GM12878 (cell line): ENCODE results near the gene GRIK4. TPM values are rescaled to one million over a fixed set of nuclear protein-coding genes. Genes with fewer than 3 reads are reported as not detected.

Source experiments
- ATAC-seq: fragments of 200-7000 bp; cut with Tn5 transposase; 3 replicates; pipeline ENCODE4 v1.9.1; 2020; ENCODE audit warnings: mild to moderate bottlenecking, moderate library complexity
- BruUV-seq: library from RNA; stranded (reverse); fragments of 400-500 nt; replicated peaks from 2 replicates; lab custom pipeline; 2021; lab: Mats Ljungman, UMichigan
- CTCF ChIA-PET: fragments of 300-600 bp; sonication (Branson Sonifier 250); formaldehyde crosslinking; extraction: SDS; loops from one replicate; lab custom pipeline; 2021; ENCODE audit warnings: inconsistent platforms; lab: Yijun Ruan, JAX
- POLR2A ChIA-PET: fragments of 350-600 bp; formaldehyde crosslinking; extraction: SDS; loops from one replicate; lab custom pipeline; 2021; ENCODE audit warnings: inconsistent platforms; lab: Charles Lee
- RAD21 ChIA-PET: fragments of 300-600 bp; sonication (Branson Sonifier 250); formaldehyde crosslinking; loops from one replicate; lab custom pipeline; 2023; ENCODE audit warnings: antibody characterized with exemption; ENCODE audit not compliant: unreplicated experiment; lab: Charles Lee
- SMC1A ChIA-PET: fragments of 300-600 bp; sonication (Branson Sonifier 250); formaldehyde crosslinking; loops from one replicate; lab custom pipeline; 2023; ENCODE audit not compliant: unreplicated experiment, uncharacterized antibody; lab: Charles Lee
- DNase-seq: peaks from one replicate; pipeline ENCODE4 v3.0.0-alpha.2; 2011; ENCODE audit warnings: low read depth, low spot score
- FAIRE-seq: peaks from 3 replicates; lab custom pipeline; 2011; peaks lifted over from hg19 to GRCh38; lab: Jason Lieb, UNC
- H2AFZ ChIP-seq: 2 replicates; pipeline ENCODE4 v1.6.0; 2011; ENCODE audit warnings: low read depth, low read length, control low read depth; ENCODE audit not compliant: control insufficient read depth
- H3K27ac ChIP-seq: 2 replicates; pipeline ENCODE4 v1.5.1; 2011; ENCODE audit warnings: control low read depth; ENCODE audit not compliant: control insufficient read depth, insufficient read depth
- H3K27me3 ChIP-seq, 2 experiments: replicated peaks in 1 of 2; 2 replicates each; pipeline versions ENCODE4 v1.6.0 to v1.6.1; 2011; ENCODE audit warnings: low read length in 1 of 2; ENCODE audit not compliant: control insufficient read depth in 2 of 2, insufficient read depth in 2 of 2
- H3K36me3 ChIP-seq, 2 experiments: 2 replicates each; pipeline ENCODE4 v1.5.1; 2011; ENCODE audit warnings: low read length in 1 of 2; ENCODE audit not compliant: control insufficient read depth in 2 of 2, insufficient read depth in 2 of 2
- H3K4me1 ChIP-seq: 2 replicates; pipeline ENCODE4 v1.6.1; 2011; ENCODE audit warnings: mild to moderate bottlenecking, low read length, moderate library complexity, mixed read lengths; ENCODE audit not compliant: control insufficient read depth, insufficient read depth
- H3K4me2 ChIP-seq: 2 replicates; pipeline ENCODE4 v1.6.0; 2011; ENCODE audit warnings: control low read depth; ENCODE audit not compliant: control insufficient read depth, insufficient read depth
- H3K4me3 ChIP-seq: fragments of 200-600 bp; sonication (generic); 2 replicates; pipeline ENCODE4 v1.5.1; 2016
- H3K79me2 ChIP-seq: 2 replicates; pipeline ENCODE4 v1.6.0; 2011; ENCODE audit warnings: low read length; ENCODE audit not compliant: control insufficient read depth, insufficient read depth
- H3K9ac ChIP-seq: 2 replicates; pipeline ENCODE4 v1.8.0; 2011; ENCODE audit warnings: low read length, control low read depth, mixed read lengths; ENCODE audit not compliant: control insufficient read depth, insufficient read depth
- H3K9me3 ChIP-seq: replicated peaks from 3 replicates; pipeline ENCODE4 v1.5.1; 2011; ENCODE audit warnings: mild to moderate bottlenecking, low read length; ENCODE audit not compliant: control insufficient read depth, insufficient read depth
- H4K20me1 ChIP-seq: 2 replicates; pipeline ENCODE4 v1.6.0; 2011; ENCODE audit not compliant: control insufficient read depth, insufficient read depth
- CBX3 ChIP-seq: fragments of 200-600 bp; sonication (generic); IDR thresholded peaks from 2 replicates; pipeline ENCODE4 v1.6.1; 2016; ENCODE audit warnings: low read depth, borderline replicate concordance
- CREB1 ChIP-seq: IDR thresholded peaks from 2 replicates; pipeline ENCODE4 v1.6.1; 2012; ENCODE audit warnings: low read depth, mild to moderate bottlenecking, inconsistent platforms
- NFXL1 ChIP-seq: fragments of 450-650 bp; IDR thresholded peaks from 2 replicates; pipeline ENCODE4 v1.6.1; 2017; ENCODE audit warnings: antibody characterized with exemption, mild to moderate bottlenecking, borderline replicate concordance
- RAD21 ChIP-seq: IDR thresholded peaks from 2 replicates; pipeline ENCODE4 v1.6.1; 2011; ENCODE audit warnings: mild to moderate bottlenecking, low read depth, low read length, moderate library complexity; ENCODE audit not compliant: insufficient read depth
- TBL1XR1 ChIP-seq: IDR thresholded peaks from 2 replicates; pipeline ENCODE4 v1.6.1; 2012; ENCODE audit warnings: low read depth, low read length, improper control_type of control experiment
- TCF7 ChIP-seq: IDR thresholded peaks from 2 replicates; pipeline ENCODE4 v1.6.1; 2014; ENCODE audit warnings: antibody characterized with exemption, borderline replicate concordance
- WGBS: methylation state at CpG from one replicate; pipeline ENCODE4 v1.1.6; 2016; ENCODE audit warnings: low lambda C conversion rate; ENCODE audit not compliant: insufficient replicate concordance, insufficient coverage; ENCODE audit errors: missing lambda C conversion rate; 5-methylcytosine and 5-hydroxymethylcytosine counted together
- in situ Hi-C: fragments of 300-500 bp; cut with MboI; formaldehyde crosslinking; loops from 9 replicates; pipeline ENCODE4 v1.14.3; 2018; ENCODE audit warnings: mixed read lengths
- intact Hi-C: fragments of 100-400 bp; cut with micrococcal nuclease; formaldehyde crosslinking; loops from one replicate; pipeline ENCODE4 v1.14.2; 2022; ENCODE audit not compliant: unreplicated experiment
- polyA plus RNA-seq, 11 experiments: library from polyadenylated mRNA; depleted of rRNA in 4 of 11; unstranded in 6 of 11; stranded (reverse) in 5 of 11; fragments of >200 nt; fragmentation: Nextera tagmentation in 4 of 11; fragmentation: Illumina TruSeq in 1 of 11; extraction: Ambion mirVana in 4 of 11; extraction: Trizol in 1 of 11; gene quantifications; 1 replicate in 1 of 11; 2 replicates in 10 of 11; pipeline versions ENCODE4 v1.2.1 to v1.2.3, GENCODE V29; 2011 to 2016; ENCODE audit warnings: inconsistent platforms in 2 of 11, missing spikeins in 2 of 11, low read depth in 1 of 11
- total RNA-seq, 4 experiments: library from RNA; depleted of rRNA in 3 of 4; stranded (reverse); fragments of >200 nt in 3 of 4; fragmentation: Illumina TruSeq in 1 of 4; extraction: Trizol in 1 of 4; gene quantifications; 2 replicates each; pipeline versions ENCODE4 v1.2.1 to v1.2.3, GENCODE V29; 2013 to 2021

GRIK4 gene
- total and polyA plus RNA-seq, 10 of the 15 experiments (the other 5 are each of a cell fraction or from before 2014, with no cell fraction given), result 0.33 to 3.6 (median 0.72) TPM

GRCh38 chr11:120950880-120951279, 439.3 kb downstream of the GRIK4 start:
- no peaks in the 10 kb centered on the region for H3K9me3 ChIP-seq
- ATAC-seq, result no peak
- no peaks in the 10 kb centered on the region for H4K20me1 ChIP-seq
- intact Hi-C loops, result loop anchor here (10.0 kb wide), 1 partner anchor 244 kb away; no protein-coding TSS in a partner anchor
- no peak overlapping the region for H3K4me3 ChIP-seq
- SMC1A ChIA-PET, result interaction anchor here (0.7 to 2.2 kb wide), 6 partner anchors 16 to 266 kb away, joined by 3 to 15 read pairs (median 4); no protein-coding TSS in a partner anchor
- no peak overlapping the region for H2AFZ ChIP-seq
- RAD21 ChIA-PET, result interaction anchor here (1.0 to 1.2 kb wide), 2 partner anchors 266 to 715 kb away, joined by 3 to 5 read pairs; no protein-coding TSS in a partner anchor
- POLR2A ChIA-PET, result interaction anchor here (1.4 kb wide), 1 partner anchor 38 kb away, joined by 4 read pairs; no protein-coding TSS in a partner anchor
- CTCF ChIA-PET, result interaction anchor here (0.7 to 4.3 kb wide), 13 partner anchors 15 to 432 kb away, joined by 3 to 24 read pairs (median 4); no protein-coding TSS in a partner anchor
- BruUV-seq, result no TSS peak
- no peak for FAIRE-seq
- H3K27ac ChIP-seq, result no peak overlapping the region
- no peak overlapping the region for H3K4me2 ChIP-seq
- H3K27me3 ChIP-seq, result no peaks in the 10 kb centered on the region; a peak in 1 of 4 replicates
- no peaks in the 10 kb centered on the region for H3K79me2 ChIP-seq
- no peak for DNase-seq
- H3K9ac ChIP-seq, result no peak overlapping the region
- WGBS, result 52% methylated on average over 6 of the region's 6 CpGs
- no peaks in the 10 kb centered on the region; a peak in 1 of 4 replicates for H3K36me3 ChIP-seq
- TF ChIP-seq CBX3 (no peak), NFXL1 (no peak), CREB1 (no peak), TBL1XR1 (no peak), RAD21 (no peak), TCF7 (no peak)
- in situ Hi-C loops, result loop anchor here (5.0 to 10.0 kb wide), 2 partner anchors 429 to 616 kb away; partner anchors contain the start of gene ARHGEF12
- peaks cover 5% of the 10 kb centered on the region for H3K4me1 ChIP-seq
